K562 (cell line): ENCODE measurements around the gene ACBD5. TPM values are rescaled to one million over a fixed set of nuclear protein-coding genes. Genes with fewer than 3 reads are reported as not detected.
A peak's percentile ranks its signal among the peaks of the same experiment; 100 is the strongest.

ENCODE experiments used
- BDP1 ChIP-seq: IDR thresholded peaks from 3 replicates; pipeline ENCODE4 v1.6.1; 2011; ENCODE audit not compliant: insufficient read length, insufficient read depth
- GABPB2 ChIP-seq: fragments of 250-450 bp; sonication (Bioruptor Pico); conservative IDR thresholded peaks from 2 replicates; pipeline ENCODE4 v1.5.1; 2021; ENCODE audit warnings: mild to moderate bottlenecking
- KAT7 ChIP-seq: sonication (generic); formaldehyde crosslinking; IDR thresholded peaks from 2 replicates; pipeline ENCODE4 v1.8.0; 2022; ENCODE audit warnings: missing genetic modification reagents, mild to moderate bottlenecking, borderline replicate concordance
- MGA ChIP-seq: fragments of 450-650 bp; IDR thresholded peaks from 2 replicates; pipeline ENCODE4 v1.6.1; 2016; ENCODE audit warnings: mild to moderate bottlenecking, moderate library complexity
- MXI1 ChIP-seq: IDR thresholded peaks from 2 replicates; pipeline ENCODE4 v1.6.1; 2011; ENCODE audit warnings: low read depth, mild to moderate bottlenecking, improper control_type of control experiment, low read length
- PTBP1 ChIP-seq: fragments of 200-400 bp; formaldehyde crosslinking; IDR thresholded peaks from 2 replicates; pipeline ENCODE4 v1.6.1; 2017; ENCODE audit warnings: low read depth, low read length
- SPI1 ChIP-seq: IDR thresholded peaks from 2 replicates; pipeline ENCODE4 v1.6.1; 2011; ENCODE audit warnings: low read depth, low read length, control low read depth, borderline replicate concordance
- ZNF217 ChIP-seq: sonication (generic); formaldehyde crosslinking; IDR thresholded peaks from 2 replicates; pipeline ENCODE4 v1.8.0; 2022; ENCODE audit warnings: mild to moderate bottlenecking, missing genetic modification reagents
- ZNF311 ChIP-seq: fragments of 250-450 bp; sonication (Bioruptor Pico); IDR thresholded peaks from 2 replicates; pipeline ENCODE4 v1.4.0; 2020; ENCODE audit warnings: mild to moderate bottlenecking, moderate library complexity
- polyA plus RNA-seq, 8 experiments: library from polyadenylated mRNA; depleted of rRNA in 4 of 8; stranded (reverse) in 5 of 8; unstranded in 3 of 8; fragments of >200 nt; fragmentation: Nextera tagmentation in 2 of 8; fragmentation: Illumina TruSeq in 1 of 8; extraction: Ambion mirVana in 2 of 8; extraction: Trizol in 1 of 8; gene quantifications; 2 replicates each; pipeline versions ENCODE4 v1.2.1 to v1.2.3, GENCODE V29; 2011 to 2014; ENCODE audit warnings: inconsistent platforms in 1 of 8, missing spikeins in 1 of 8
- total RNA-seq, 7 experiments: library from RNA; depleted of rRNA in 6 of 7; stranded (reverse); fragments of >200 nt in 6 of 7; fragmentation: Illumina TruSeq in 2 of 7; extraction: Trizol in 2 of 7; gene quantifications; 2 replicates each; pipeline versions ENCODE4 v1.2.1 to v1.2.3, GENCODE V29; 2011 to 2021; ENCODE audit warnings: low replicate concordance in 1 of 7
- TF ChIP-seq, protein P1 (sequence below): fragments of 450-650 bp; formaldehyde crosslinking; IDR thresholded peaks from 2 replicates; pipeline ENCODE4 v1.4.0; 2020; ENCODE audit warnings: mild to moderate bottlenecking, moderate library complexity
- TF ChIP-seq, protein P2 (sequence below), 2 experiments: fragments of 450-650 bp in 1 of 2; sonication (generic) in 1 of 2; formaldehyde crosslinking; conservative IDR thresholded peaks; 2 replicates each; pipeline versions ENCODE4 v1.4.0 to v1.8.1; 2020 to 2022; ENCODE audit warnings: mild to moderate bottlenecking in 1 of 2, missing genetic modification reagents in 1 of 2
- TF ChIP-seq, protein P3 (sequence below): sonication (generic); formaldehyde crosslinking; IDR thresholded peaks from 2 replicates; pipeline ENCODE4 v1.8.1; 2022; ENCODE audit warnings: missing genetic modification reagents

ACBD5 gene
- total and polyA plus RNA-seq, 9 of the 15 experiments (the other 6 are each of a cell fraction or from before 2014, with no cell fraction given): 1.5 to 10.3 (median 7.8) TPM

- TF ChIP-seq MXI1: no peak
- TF ChIP-seq, protein P1, sequence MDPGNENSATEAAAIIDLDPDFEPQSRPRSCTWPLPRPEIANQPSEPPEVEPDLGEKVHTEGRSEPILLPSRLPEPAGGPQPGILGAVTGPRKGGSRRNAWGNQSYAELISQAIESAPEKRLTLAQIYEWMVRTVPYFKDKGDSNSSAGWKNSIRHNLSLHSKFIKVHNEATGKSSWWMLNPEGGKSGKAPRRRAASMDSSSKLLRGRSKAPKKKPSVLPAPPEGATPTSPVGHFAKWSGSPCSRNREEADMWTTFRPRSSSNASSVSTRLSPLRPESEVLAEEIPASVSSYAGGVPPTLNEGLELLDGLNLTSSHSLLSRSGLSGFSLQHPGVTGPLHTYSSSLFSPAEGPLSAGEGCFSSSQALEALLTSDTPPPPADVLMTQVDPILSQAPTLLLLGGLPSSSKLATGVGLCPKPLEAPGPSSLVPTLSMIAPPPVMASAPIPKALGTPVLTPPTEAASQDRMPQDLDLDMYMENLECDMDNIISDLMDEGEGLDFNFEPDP: no peak
- TF ChIP-seq, protein P2, sequence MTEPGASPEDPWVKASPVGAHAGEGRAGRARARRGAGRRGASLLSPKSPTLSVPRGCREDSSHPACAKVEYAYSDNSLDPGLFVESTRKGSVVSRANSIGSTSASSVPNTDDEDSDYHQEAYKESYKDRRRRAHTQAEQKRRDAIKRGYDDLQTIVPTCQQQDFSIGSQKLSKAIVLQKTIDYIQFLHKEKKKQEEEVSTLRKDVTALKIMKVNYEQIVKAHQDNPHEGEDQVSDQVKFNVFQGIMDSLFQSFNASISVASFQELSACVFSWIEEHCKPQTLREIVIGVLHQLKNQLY (CRISPR knock-in tag; conservative IDR thresholded peaks at IDR 0.05): no peak
- peak; percentile 93 for TF ChIP-seq KAT7 (CRISPR knock-in tag)
- TF ChIP-seq, protein P3, sequence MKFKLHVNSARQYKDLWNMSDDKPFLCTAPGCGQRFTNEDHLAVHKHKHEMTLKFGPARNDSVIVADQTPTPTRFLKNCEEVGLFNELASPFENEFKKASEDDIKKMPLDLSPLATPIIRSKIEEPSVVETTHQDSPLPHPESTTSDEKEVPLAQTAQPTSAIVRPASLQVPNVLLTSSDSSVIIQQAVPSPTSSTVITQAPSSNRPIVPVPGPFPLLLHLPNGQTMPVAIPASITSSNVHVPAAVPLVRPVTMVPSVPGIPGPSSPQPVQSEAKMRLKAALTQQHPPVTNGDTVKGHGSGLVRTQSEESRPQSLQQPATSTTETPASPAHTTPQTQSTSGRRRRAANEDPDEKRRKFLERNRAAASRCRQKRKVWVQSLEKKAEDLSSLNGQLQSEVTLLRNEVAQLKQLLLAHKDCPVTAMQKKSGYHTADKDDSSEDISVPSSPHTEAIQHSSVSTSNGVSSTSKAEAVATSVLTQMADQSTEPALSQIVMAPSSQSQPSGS (CRISPR knock-in tag): no peak
- no peak for TF ChIP-seq ZNF217 (CRISPR knock-in tag)
- TF ChIP-seq MGA: peak; percentile 66
- no peak for TF ChIP-seq GABPB2
- TF ChIP-seq PTBP1: no peak
- no peak for TF ChIP-seq ZNF311
- TF ChIP-seq SPI1: peak; percentile 83
- TF ChIP-seq BDP1: no peak
Measured at GRCh38 chr10:27240212-27241009, at the start of gene ACBD5 (continued).
